ENCODE data around the gene FHAD1. TPM values are rescaled to one million over a fixed set of nuclear protein-coding genes. Genes with fewer than 3 reads are reported as not detected.

FHAD1 gene
- total RNA-seq, 1 experiment from 2014 or later, result 0.47 TPM

DNA sequence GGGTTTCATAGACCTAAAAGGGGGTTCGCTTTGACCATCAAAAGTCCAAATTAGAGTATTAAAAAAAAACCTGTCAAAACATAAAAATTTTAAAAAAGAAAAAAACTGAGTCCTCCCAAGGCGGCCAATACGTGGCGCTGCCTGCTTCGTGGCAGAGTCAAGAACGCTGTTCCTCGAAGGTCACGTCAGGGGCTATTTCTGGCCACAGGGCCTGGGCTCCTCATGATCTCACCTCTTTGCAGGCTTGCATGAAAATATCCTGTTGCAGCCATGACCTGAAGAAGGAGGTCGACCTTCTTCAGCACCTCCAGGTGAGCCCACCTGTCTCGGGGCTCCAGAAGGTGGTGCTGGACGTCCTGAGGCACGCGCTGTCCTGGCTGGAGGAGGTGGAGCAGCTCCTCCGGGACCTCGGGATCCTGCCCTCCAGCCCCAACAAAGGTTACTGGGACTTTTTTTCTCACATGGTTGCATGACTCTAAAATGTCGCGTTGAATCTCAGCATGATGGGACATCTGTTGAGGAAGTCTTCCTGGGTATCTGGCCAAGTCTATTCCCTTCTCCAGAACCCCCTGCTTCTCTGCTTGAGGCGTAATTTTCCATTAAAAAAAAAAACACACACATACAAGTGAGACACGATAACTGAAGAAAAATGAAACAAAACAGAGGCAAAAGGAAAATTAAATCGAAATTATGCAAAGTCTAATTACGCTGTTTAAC is 82.2 kb downstream of the FHAD1 start:
- H3K27me3 ChIP-seq (replicated peaks), result no peaks in the 10 kb centered on the region
- H3K36me3 ChIP-seq, result no peaks in the 10 kb centered on the region
- H3K4me1 ChIP-seq (replicated peaks), result peaks cover 53% of the 10 kb centered on the region
- peak in 1 of 2 experiments; percentile 39 for DNase-seq (ENCODE audit: low read depth in 1 of 2, low spot score in 2 of 2)
- H3K9me3 ChIP-seq (replicated peaks), result no peaks in the 10 kb centered on the region
- peak overlapping the region; percentile 43 for H3K27ac ChIP-seq
- H3K4me3 ChIP-seq, result no peak overlapping the region

DNA sequence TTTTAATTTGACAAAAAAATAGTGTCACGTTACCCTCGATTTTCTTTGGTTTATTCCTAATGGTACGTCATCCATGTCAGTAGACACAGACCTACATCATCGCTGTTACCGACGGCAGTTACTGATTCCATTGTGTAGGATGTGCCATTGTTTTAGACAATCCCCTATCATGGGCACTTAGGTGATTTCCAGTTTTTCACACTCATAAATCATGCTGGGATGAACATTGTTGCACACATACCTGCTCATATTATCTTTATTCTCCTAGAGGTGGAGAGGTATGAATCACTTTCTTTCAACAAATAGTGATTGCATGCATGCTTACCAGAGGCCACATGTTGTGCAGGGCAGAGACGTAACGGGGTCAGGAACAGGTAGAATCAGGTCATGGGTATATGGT is 83.0 kb downstream of the FHAD1 start:
- DNase-seq (ENCODE audit: low read depth in 1 of 2, low spot score in 2 of 2), result no peak
- peaks cover 46% of the 10 kb centered on the region for H3K4me1 ChIP-seq (replicated peaks)
- H3K27ac ChIP-seq, result no peak overlapping the region
- H3K9me3 ChIP-seq (replicated peaks), result no peaks in the 10 kb centered on the region
- no peaks in the 10 kb centered on the region for H3K27me3 ChIP-seq (replicated peaks)
- no peak overlapping the region for H3K4me3 ChIP-seq
- H3K36me3 ChIP-seq, result no peaks in the 10 kb centered on the region

DNA sequence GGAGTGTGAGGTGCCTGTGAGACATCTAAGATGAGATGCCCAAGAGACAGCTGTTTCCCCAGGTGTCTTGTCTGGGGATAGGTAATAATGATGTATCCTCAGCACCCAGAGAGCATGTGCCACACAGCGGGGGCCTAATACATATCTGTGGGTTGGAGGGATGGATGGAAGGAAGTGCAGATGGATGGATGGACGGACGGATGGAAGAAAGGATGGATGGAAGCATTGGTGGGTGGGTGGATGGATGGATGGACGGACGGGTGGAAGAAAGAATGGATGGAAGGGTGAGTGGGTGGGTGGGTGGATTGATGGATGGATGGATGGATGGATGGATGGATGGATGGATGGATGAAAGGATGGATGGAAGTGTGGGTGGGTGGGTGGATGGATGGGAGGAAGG is 84.2 kb downstream of the FHAD1 start:
- no peak overlapping the region for H3K27ac ChIP-seq
- no peak overlapping the region for H3K4me3 ChIP-seq
- H3K9me3 ChIP-seq (replicated peaks), result no peaks in the 10 kb centered on the region
- no peaks in the 10 kb centered on the region for H3K36me3 ChIP-seq
- H3K4me1 ChIP-seq (replicated peaks), result peaks cover 37% of the 10 kb centered on the region
- no peaks in the 10 kb centered on the region for H3K27me3 ChIP-seq (replicated peaks)
- no peak for DNase-seq (ENCODE audit: low read depth in 1 of 2, low spot score in 2 of 2)

DNA sequence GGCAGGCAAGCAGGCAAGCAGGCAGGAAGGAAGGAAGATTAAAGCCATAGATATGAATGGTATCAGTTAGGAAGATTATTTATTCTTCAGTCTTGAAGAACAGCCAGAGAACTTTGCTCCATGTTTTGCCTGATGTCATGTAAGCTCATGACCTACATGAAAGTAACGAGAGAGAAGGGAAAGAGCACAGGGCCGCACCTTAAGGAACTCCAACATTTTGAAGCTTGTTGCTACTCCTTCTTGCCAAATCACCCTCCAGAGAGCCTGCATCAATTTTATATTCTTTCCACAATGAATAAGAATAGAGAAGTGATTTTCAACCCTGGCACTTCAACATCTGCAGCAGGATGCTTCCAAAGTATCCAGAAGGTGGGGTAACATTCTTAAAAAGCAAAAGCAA is 84.7 kb downstream of the FHAD1 start:
- no peaks in the 10 kb centered on the region for H3K36me3 ChIP-seq

DNA sequence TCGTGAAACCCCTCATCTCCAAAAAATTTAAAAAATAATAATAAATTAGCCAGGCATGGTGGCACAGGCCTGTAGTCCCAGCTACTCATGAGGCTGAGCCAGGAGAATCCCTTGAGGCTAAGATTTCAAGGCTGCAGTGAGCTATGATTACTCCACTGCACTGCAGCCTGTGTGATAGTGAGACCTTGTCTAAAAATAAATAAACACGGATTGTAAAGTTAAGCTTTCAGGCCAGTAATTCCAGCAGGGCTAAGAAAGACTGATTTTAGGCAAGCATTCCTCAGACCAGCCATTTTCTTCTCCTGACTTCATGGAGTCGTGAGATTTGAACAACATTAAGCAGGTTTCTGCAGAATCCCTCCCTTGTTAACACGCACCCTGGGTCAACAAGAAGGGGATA is 85.5 kb downstream of the FHAD1 start:
- Histone ChIP-seq H3K27me3 (replicated peaks) (no peaks in the 10 kb centered on the region), H3K36me3 (no peaks in the 10 kb centered on the region), H3K9me3 (replicated peaks) (no peaks in the 10 kb centered on the region), H3K4me1 (replicated peaks) (peaks cover 48% of the 10 kb centered on the region), H3K4me3 (no peak overlapping the region), H3K27ac (peak overlapping the region; percentile 22; the same call in 1 of the 2 replicates)
- DNase-seq (ENCODE audit: low read depth in 1 of 2, low spot score in 2 of 2), result no peak

More for the DNA sequence above, 84.7 kb downstream of the FHAD1 start:
- Histone ChIP-seq H3K4me1 (replicated peaks) (peaks cover 40% of the 10 kb centered on the region), H3K27ac (no peak overlapping the region), H3K27me3 (replicated peaks) (no peaks in the 10 kb centered on the region), H3K4me3 (no peak overlapping the region), H3K9me3 (replicated peaks) (no peaks in the 10 kb centered on the region)
- no peak for DNase-seq (ENCODE audit: low read depth in 1 of 2, low spot score in 2 of 2)

DNA sequence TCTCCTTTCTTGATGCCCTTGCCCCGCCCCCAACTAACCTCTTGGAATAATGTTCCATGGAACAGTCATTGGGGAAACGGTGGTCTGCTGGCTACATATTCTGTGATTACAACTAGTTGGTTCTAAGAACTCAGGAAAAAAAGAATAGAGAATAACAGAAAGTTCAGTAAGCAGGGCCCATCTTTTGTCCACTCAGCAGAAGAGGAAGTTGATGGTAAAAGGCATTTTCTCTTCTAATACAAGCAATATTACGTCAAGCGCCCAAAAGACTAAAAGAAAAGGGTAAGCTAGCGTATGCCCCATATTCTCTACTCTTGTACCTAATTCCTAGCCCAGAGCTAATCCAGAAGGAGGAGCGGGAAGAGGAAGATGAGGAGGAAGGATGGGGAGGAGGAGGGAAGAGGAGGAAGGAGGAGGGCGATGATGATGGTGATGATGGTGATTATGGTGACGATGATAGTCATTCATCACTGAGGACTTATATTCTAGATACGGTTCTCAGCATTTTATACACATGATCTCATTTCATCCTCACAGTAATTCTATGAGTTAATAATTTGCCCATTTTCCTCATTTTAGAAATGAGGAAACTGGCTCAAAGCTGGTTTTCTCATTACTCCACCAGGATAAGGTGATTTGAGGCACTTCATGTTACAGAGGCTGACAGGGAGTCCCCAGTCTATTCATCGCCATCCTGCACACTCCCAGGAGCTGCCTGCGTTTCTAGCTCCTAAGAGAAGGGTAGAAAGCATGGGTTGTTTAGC is 86.1 kb downstream of the FHAD1 start:
- Histone ChIP-seq H3K27ac (peak overlapping the region; percentile 22; the same call in 1 of the 2 replicates), H3K27me3 (replicated peaks) (no peaks in the 10 kb centered on the region), H3K36me3 (no peaks in the 10 kb centered on the region), H3K9me3 (replicated peaks) (no peaks in the 10 kb centered on the region; the same call in 1 of the 2 replicates), H3K4me1 (replicated peaks) (peaks cover 53% of the 10 kb centered on the region), H3K4me3 (no peak overlapping the region)
- DNase-seq (ENCODE audit: low read depth in 1 of 2, low spot score in 2 of 2), result no peak

DNA sequence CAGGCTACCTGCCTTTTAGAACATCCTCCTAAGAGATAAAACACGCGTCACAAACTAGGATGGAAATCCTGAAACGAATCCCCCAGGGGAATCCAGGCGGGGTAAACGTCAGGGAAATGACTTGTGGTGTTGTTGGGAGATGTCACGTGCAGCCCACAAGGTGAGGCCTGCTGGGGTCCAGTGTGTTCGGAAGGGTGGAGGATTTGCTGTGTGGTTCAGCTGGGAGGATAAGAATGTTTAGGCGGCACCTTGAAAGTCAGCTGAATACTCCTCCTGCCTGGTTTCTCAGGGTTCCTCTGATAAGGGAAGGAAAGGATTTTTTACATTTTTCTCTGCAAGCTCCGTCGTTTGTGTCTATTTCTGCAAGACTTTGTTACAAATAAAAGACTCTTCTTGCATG is 88.0 kb downstream of the FHAD1 start:
- no peak overlapping the region for H3K4me3 ChIP-seq
- DNase-seq (ENCODE audit: low read depth in 1 of 2, low spot score in 2 of 2), result no peak
- no peaks in the 10 kb centered on the region for H3K27me3 ChIP-seq (replicated peaks)
- H3K4me1 ChIP-seq (replicated peaks), result peaks cover 53% of the 10 kb centered on the region
- H3K9me3 ChIP-seq (replicated peaks), result peaks cover 8% of the 10 kb centered on the region
- H3K36me3 ChIP-seq, result no peaks in the 10 kb centered on the region
- no peak overlapping the region for H3K27ac ChIP-seq

DNA sequence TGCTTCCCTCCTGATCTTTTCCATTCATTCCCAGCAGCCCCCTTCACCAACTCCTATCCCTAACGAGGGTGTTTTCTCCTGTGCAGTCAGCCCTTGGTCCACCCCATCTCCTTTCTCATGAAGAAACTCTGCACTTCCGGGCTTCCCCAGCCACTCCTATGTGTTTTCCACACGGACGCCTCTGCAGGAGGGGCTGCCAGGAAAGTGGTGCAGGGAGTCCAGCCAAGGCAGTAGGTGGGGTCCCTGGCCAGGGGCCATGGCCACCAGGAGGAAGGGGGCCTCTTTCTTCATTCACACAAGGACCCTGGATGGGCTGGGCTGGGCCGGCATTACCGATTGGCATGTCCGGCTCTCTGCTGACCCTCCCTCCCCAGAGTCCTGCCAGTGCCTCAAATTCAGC is 89.8 kb downstream of the FHAD1 start:
- Histone ChIP-seq H3K9me3 (replicated peaks) (peaks cover 13% of the 10 kb centered on the region), H3K36me3 (no peaks in the 10 kb centered on the region), H3K27ac (peak overlapping the region; percentile 88), H3K4me3 (no peak overlapping the region), H3K4me1 (replicated peaks) (peaks cover 69% of the 10 kb centered on the region), H3K27me3 (replicated peaks) (no peaks in the 10 kb centered on the region)
- no peak for DNase-seq (ENCODE audit: low read depth in 1 of 2, low spot score in 2 of 2)

DNA sequence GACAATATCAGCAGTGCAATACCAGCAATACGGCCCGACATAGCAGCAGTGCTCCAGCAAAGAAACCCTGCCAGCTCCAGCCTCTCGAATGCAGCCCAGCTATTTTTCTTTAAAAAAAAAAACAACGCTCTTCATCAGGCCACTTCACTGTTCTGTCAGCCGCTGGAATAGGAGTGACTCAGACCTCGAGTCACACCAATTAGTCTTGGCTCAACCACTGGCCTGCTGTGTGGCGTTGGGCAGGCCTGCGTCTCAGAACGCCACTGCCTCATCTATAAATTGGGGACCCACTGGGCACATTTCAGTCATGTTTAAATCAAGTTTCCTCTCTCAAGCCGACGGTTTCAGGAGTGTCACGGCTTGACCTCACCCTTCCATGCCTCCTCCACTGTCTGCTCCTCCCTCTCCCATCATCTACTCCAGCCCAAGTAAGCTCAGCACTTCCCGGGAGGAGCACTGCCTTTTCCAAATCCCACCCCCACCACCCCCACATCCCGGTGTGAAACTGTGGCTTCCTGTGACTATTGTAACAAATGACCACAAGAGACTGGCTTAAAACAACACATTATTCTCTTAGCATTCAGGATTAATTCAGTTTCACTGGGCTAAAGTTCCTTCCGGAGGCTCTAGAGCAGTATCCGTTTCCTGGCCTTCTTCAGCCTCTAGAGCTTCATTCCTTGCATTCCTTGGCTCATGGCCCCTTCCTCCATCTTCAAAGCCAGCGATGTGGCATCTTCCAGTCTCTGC is 90.8 kb downstream of the FHAD1 start:
- peak; percentile 88 to 89 for DNase-seq (ENCODE audit: low read depth in 1 of 2, low spot score in 2 of 2)
- Histone ChIP-seq H3K27me3 (replicated peaks) (no peaks in the 10 kb centered on the region), H3K36me3 (no peaks in the 10 kb centered on the region), H3K4me1 (replicated peaks) (peaks cover 68% of the 10 kb centered on the region), H3K4me3 (no peak overlapping the region), H3K9me3 (replicated peaks) (peaks cover 13% of the 10 kb centered on the region), H3K27ac (peak overlapping the region; percentile 88)

DNA sequence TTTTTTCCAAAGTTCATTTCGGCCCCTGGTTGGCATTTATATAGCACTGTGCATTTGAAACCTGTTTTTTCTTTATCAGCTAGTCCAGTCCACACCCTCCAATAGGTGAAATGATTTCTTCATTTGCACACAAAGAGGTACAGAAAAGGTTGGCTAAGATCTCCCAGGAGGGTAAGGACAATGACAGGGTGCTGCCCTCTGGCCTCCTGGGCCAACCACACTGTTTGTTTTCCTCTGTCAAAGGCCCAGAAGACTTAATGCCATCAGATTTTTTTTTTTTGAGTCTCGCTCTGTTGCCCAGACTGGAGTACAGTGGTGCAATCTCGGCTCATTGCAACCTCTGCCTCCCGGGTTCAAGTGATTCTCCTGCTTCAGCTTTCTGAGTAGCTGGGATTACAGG is 92.5 kb downstream of the FHAD1 start:
- Histone ChIP-seq H3K4me3 (no peak overlapping the region), H3K27me3 (replicated peaks) (no peaks in the 10 kb centered on the region), H3K4me1 (replicated peaks) (peaks cover 64% of the 10 kb centered on the region), H3K9me3 (replicated peaks) (peaks cover 13% of the 10 kb centered on the region), H3K36me3 (no peaks in the 10 kb centered on the region), H3K27ac (no peak overlapping the region)
- no peak for DNase-seq (ENCODE audit: low read depth in 1 of 2, low spot score in 2 of 2)

DNA sequence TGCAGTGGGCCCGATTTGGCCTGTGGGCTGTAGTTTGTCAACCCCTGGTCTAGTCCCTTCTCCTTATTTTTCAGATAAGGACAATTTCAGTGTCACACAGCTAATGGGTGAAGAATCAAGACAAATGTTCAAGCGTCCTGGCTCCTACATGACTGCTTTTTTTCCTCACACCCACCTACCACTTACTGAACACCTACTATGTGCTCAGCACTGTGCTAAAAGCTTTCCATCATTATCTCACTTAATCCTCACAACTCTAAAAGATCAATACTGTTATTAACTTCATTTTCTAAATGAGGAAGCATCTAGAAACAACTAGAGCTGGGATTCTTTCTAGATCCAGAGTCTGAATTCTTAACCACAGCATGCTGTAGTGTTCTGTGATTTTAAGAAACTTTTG is 94.2 kb downstream of the FHAD1 start:
- DNase-seq (ENCODE audit: low read depth in 1 of 2, low spot score in 2 of 2), result no peak
- peaks cover 64% of the 10 kb centered on the region for H3K4me1 ChIP-seq (replicated peaks)
- peaks cover 13% of the 10 kb centered on the region for H3K9me3 ChIP-seq (replicated peaks)

DNA sequence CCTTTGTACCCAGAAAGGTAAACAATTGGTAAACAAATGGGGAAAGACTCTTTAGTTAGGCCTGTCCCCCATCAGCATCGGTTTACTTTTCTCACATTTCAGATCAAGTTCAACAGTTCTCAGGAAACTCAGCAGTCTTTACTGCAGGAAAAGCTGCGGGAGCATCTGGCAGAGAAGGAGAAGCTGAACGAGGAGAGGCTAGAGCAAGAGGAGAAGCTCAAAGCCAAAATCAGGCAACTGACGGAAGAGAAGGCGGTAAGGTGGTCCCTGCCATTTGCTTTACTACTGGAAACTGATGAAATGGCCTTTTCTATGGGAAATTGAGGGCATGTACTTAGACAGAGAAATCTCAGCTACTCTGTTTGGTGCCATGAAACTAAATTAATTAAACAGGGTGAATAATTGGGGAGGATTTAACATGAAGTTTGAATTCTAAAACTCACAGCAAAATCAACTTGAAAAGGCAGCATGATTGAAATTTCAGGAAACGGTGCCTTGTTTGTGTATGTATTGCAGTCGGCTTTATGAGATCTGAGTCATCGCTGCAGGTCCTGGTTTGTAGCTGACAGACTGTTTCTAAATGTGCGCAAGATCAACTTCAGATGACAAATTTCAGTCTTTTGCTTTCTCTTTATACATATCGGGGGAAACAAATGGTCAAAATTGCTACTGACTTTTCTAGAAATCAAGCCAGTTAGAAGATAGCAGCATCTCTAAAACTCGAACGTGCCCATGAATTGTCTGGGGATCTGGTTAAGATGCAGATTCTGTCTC is 94.8 kb downstream of the FHAD1 start:
- H3K27ac ChIP-seq, result peak overlapping the region; percentile 91
- no peaks in the 10 kb centered on the region for H3K27me3 ChIP-seq (replicated peaks)
- peak; percentile 64 to 79 for DNase-seq (ENCODE audit: low read depth in 1 of 2, low spot score in 2 of 2)
- peaks cover 60% of the 10 kb centered on the region for H3K4me1 ChIP-seq (replicated peaks)
- H3K36me3 ChIP-seq, result no peaks in the 10 kb centered on the region
- no peak overlapping the region for H3K4me3 ChIP-seq
- H3K9me3 ChIP-seq (replicated peaks), result peaks cover 13% of the 10 kb centered on the region

More for the DNA sequence above, 94.2 kb downstream of the FHAD1 start:
- no peak overlapping the region for H3K4me3 ChIP-seq
- H3K27me3 ChIP-seq (replicated peaks), result no peaks in the 10 kb centered on the region
- peak overlapping the region; percentile 91 for H3K27ac ChIP-seq
- no peaks in the 10 kb centered on the region for H3K36me3 ChIP-seq

DNA sequence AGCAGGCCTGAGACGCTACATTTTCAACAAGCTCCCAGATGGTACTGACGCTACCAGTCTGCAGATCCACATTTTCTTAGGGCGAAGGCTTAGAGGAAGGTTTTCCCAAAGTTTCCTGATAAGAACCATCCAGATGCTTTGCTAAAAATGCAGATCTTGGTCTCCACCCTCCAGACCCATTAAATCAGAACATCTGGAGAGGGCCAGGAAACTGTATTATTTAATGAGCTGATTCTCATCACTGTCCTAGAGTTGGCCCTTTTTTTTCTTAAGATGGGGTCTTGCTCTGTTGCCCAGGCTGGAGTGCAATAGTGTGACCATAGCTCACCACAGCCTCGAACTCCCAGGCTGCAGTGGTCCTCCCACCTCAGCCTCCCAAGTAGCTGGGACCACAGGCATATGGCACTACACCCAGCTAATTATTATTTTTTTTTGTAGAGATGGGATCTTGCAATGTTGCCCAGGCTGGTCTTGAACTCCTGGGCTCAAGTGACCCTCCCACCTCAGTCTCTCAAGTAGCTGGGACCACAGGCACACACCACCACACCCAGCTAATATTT is 95.5 kb downstream of the FHAD1 start:
- H3K4me1 ChIP-seq (replicated peaks), result peaks cover 53% of the 10 kb centered on the region
- H3K27me3 ChIP-seq (replicated peaks), result no peaks in the 10 kb centered on the region
- H3K36me3 ChIP-seq, result no peaks in the 10 kb centered on the region
- peak overlapping the region; percentile 91 for H3K27ac ChIP-seq
- no peak for DNase-seq (ENCODE audit: low read depth in 1 of 2, low spot score in 2 of 2)
- H3K9me3 ChIP-seq (replicated peaks), result peaks cover 13% of the 10 kb centered on the region
- H3K4me3 ChIP-seq, result no peak overlapping the region
